BLaER1 (cell line): ENCODE data around the gene KIF15.

Experiments used
- H3K27ac ChIP-seq: shearing (Covaris generic); formaldehyde crosslinking; 2 replicates; pipeline ENCODE4 v1.8.1; 2022
- H3K27me3 ChIP-seq: shearing (Covaris generic); formaldehyde crosslinking; 2 replicates; pipeline ENCODE4 v1.8.1; 2022
- H3K36me3 ChIP-seq: shearing (Covaris generic); formaldehyde crosslinking; 2 replicates; pipeline ENCODE4 v1.8.1; 2022
- H3K4me1 ChIP-seq: shearing (Covaris generic); formaldehyde crosslinking; 2 replicates; pipeline ENCODE4 v1.8.1; 2022
- H3K4me2 ChIP-seq: shearing (Covaris generic); formaldehyde crosslinking; 2 replicates; pipeline ENCODE4 v1.8.1; 2022
- H3K4me3 ChIP-seq: shearing (Covaris generic); formaldehyde crosslinking; 2 replicates; pipeline ENCODE4 v1.8.1; 2022
- H3K9ac ChIP-seq: shearing (Covaris generic); formaldehyde crosslinking; 2 replicates; pipeline ENCODE4 v1.8.1; 2022
- H3K9me3 ChIP-seq: shearing (Covaris generic); formaldehyde crosslinking; 2 replicates; pipeline ENCODE4 v1.8.1; 2022
- H4K20me1 ChIP-seq: shearing (Covaris generic); formaldehyde crosslinking; 2 replicates; pipeline ENCODE4 v1.8.1; 2022
- Cebpa-rat ChIP-seq: shearing (Covaris generic); IDR thresholded peaks from 2 replicates; pipeline ENCODE4 v1.8.1; 2022

KIF15 gene, protein sequence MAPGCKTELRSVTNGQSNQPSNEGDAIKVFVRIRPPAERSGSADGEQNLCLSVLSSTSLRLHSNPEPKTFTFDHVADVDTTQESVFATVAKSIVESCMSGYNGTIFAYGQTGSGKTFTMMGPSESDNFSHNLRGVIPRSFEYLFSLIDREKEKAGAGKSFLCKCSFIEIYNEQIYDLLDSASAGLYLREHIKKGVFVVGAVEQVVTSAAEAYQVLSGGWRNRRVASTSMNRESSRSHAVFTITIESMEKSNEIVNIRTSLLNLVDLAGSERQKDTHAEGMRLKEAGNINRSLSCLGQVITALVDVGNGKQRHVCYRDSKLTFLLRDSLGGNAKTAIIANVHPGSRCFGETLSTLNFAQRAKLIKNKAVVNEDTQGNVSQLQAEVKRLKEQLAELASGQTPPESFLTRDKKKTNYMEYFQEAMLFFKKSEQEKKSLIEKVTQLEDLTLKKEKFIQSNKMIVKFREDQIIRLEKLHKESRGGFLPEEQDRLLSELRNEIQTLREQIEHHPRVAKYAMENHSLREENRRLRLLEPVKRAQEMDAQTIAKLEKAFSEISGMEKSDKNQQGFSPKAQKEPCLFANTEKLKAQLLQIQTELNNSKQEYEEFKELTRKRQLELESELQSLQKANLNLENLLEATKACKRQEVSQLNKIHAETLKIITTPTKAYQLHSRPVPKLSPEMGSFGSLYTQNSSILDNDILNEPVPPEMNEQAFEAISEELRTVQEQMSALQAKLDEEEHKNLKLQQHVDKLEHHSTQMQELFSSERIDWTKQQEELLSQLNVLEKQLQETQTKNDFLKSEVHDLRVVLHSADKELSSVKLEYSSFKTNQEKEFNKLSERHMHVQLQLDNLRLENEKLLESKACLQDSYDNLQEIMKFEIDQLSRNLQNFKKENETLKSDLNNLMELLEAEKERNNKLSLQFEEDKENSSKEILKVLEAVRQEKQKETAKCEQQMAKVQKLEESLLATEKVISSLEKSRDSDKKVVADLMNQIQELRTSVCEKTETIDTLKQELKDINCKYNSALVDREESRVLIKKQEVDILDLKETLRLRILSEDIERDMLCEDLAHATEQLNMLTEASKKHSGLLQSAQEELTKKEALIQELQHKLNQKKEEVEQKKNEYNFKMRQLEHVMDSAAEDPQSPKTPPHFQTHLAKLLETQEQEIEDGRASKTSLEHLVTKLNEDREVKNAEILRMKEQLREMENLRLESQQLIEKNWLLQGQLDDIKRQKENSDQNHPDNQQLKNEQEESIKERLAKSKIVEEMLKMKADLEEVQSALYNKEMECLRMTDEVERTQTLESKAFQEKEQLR (N-terminal part only)

GRCh38 chr3:44761424-44762169 is at the start of gene KIF15, which contains the start of gene KIAA1143:
Gene KIF15 (plus strand): TSS chr3:44761794. CDS start chr3:44761866, 72 bp downstream.
Gene KIAA1143 (minus strand): TSS chr3:44761619. CDS start chr3:44761602, 17 bp downstream.
- no peak for TF ChIP-seq Cebpa-rat
- Histone ChIP-seq H3K36me3 (peaks cover 72% of the 10 kb centered on the region), H3K4me3 (peak within 1 kb of the TSS; percentile 91), H3K27ac (peak within 1 kb of the TSS; percentile 91), H3K9me3 (peaks cover 77% of the 10 kb centered on the region), H3K27me3 (no peaks in the 10 kb centered on the region), H3K4me1 (peaks cover 24% of the 10 kb centered on the region), H3K4me2 (peak within 1 kb of the TSS; percentile 90), H4K20me1 (no peaks in the 10 kb centered on the region), H3K9ac (peak within 1 kb of the TSS; percentile 92)

GRCh38 chr3:44712455-44713075 is 49.0 kb upstream of the KIF15 start, which contains the start of gene ZNF502:
Gene ZNF502 (plus strand): TSS chr3:44712660. CDS start chr3:44720262, 7,602 bp downstream.
- Histone ChIP-seq H3K27me3 (no peaks in the 10 kb centered on the region), H3K9me3 (peaks cover 81% of the 10 kb centered on the region), H3K4me2 (no peak within 1 kb of the TSS), H4K20me1 (no peaks in the 10 kb centered on the region), H3K36me3 (no peaks in the 10 kb centered on the region), H3K4me1 (no peaks in the 10 kb centered on the region), H3K27ac (no peak within 1 kb of the TSS), H3K4me3 (no peak within 1 kb of the TSS), H3K9ac (no peak within 1 kb of the TSS)
- TF ChIP-seq Cebpa-rat = no peak

DNA sequence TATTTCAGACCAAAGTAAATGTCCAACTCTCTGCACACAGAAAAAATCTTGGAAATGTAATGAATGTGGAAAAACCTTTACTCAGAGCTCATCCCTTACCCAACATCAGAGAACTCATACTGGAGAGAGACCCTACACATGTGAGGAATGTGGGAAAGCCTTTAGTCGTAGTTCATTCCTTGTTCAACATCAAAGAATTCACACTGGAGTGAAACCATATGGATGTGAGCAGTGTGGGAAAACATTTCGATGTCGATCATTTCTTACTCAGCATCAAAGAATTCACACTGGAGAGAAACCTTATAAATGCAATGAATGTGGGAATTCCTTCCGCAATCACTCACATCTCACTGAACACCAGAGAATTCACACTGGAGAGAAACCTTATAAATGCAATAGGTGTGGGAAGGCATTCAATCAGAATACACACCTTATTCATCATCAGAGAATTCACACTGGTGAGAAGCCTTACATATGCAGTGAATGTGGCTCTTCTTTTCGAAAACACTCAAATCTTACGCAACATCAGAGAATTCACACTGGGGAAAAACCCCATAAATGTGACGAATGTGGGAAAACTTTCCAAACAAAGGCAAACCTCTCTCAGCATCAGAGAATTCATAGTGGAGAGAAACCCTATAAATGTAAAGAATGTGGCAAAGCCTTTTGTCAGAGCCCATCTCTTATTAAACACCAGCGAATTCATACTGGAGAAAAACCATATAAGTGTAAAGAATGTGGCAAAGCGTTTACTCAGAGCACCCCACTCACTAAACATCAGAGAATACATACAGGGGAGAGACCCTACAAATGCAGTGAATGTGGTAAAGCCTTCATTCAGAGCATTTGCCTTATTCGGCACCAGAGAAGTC is 40.1 kb upstream of the KIF15 start:
- Histone ChIP-seq H3K4me1 (no peaks in the 10 kb centered on the region), H3K27me3 (no peaks in the 10 kb centered on the region), H3K9ac (no peak overlapping the region), H3K36me3 (no peaks in the 10 kb centered on the region), H3K9me3 (peaks cover 96% of the 10 kb centered on the region), H4K20me1 (no peaks in the 10 kb centered on the region), H3K4me3 (no peak overlapping the region), H3K4me2 (no peak overlapping the region), H3K27ac (no peak overlapping the region)
- peak; percentile 37; the same call in 1 of the 2 replicates for TF ChIP-seq Cebpa-rat

DNA sequence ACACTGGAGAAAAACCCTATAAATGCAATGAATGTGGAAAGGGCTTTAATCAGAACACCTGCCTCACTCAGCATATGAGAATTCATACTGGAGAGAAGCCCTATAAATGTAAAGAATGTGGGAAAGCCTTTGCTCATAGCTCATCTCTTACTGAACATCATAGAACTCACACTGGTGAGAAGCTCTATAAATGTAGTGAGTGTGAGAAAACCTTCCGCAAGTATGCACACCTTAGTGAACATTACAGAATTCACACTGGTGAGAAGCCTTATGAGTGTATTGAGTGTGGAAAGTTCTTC is 39.5 kb upstream of the KIF15 start:
- H3K4me1 ChIP-seq = no peaks in the 10 kb centered on the region
- H3K27ac ChIP-seq = no peak overlapping the region
- H3K9ac ChIP-seq = no peak overlapping the region
- H4K20me1 ChIP-seq = no peaks in the 10 kb centered on the region
- H3K4me2 ChIP-seq = no peak overlapping the region
- no peaks in the 10 kb centered on the region for H3K36me3 ChIP-seq
- H3K27me3 ChIP-seq = no peaks in the 10 kb centered on the region
- no peak for TF ChIP-seq Cebpa-rat
- peaks cover 99% of the 10 kb centered on the region for H3K9me3 ChIP-seq
- no peak overlapping the region for H3K4me3 ChIP-seq

DNA sequence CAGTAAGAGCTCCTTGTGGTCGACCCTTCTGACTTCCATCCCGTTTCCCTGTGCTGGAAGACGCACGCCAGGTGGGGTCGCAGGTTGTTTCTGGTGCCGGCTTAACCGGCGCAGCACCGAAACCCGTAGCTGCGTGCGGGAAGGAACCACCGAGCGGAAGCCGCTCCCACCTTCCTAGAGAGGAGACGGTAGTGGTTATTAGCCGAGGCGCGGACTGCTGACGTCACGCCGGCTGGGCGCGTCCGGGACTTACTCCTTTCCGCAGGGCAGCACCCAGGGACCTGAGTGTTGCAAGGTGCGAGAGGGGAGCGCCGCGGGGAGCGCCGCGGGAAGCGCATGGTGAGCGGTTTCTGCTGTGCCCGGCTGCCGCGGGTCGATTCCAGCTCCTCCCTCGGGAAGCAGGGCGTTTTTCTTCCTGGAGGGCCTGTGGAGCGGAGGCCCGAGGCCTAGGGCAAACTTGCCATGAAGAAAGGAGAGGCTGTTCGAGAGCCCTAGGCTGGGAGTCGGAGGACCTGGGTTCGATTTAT is 32.1 kb upstream of the KIF15 start, which contains the start of gene ZNF501:
TSS of gene ZNF501 (plus strand) at position 252 of the 527 bp plus-strand sequence. CDS start 4,787 bp downstream, outside the sequence.
- Histone ChIP-seq H3K9me3 (peaks cover 100% of the 10 kb centered on the region), H3K9ac (peak within 1 kb of the TSS; percentile 71)

GRCh38 chr3:44734646-44735168 is 26.9 kb upstream of the KIF15 start:
- no peak overlapping the region for H3K27ac ChIP-seq
- peaks cover 99% of the 10 kb centered on the region for H3K9me3 ChIP-seq
- no peaks in the 10 kb centered on the region for H3K4me1 ChIP-seq
- no peaks in the 10 kb centered on the region for H4K20me1 ChIP-seq
- peak overlapping the region; percentile 8; the same call in 1 of the 2 replicates for H3K4me3 ChIP-seq
- H3K27me3 ChIP-seq = peaks cover 3% of the 10 kb centered on the region; the same call in 1 of the 2 replicates
- H3K4me2 ChIP-seq = no peak overlapping the region
- peaks cover 58% of the 10 kb centered on the region for H3K36me3 ChIP-seq
- no peak overlapping the region for H3K9ac ChIP-seq
- no peak for TF ChIP-seq Cebpa-rat

More for the DNA sequence above, 32.1 kb upstream of the KIF15 start, which contains the start of gene ZNF501:
- Histone ChIP-seq H3K4me1 (no peaks in the 10 kb centered on the region), H3K36me3 (peaks cover 35% of the 10 kb centered on the region), H3K27ac (peak within 1 kb of the TSS; percentile 67), H3K4me2 (peak within 1 kb of the TSS; percentile 62), H4K20me1 (no peaks in the 10 kb centered on the region), H3K4me3 (peak within 1 kb of the TSS; percentile 73), H3K27me3 (peaks cover 9% of the 10 kb centered on the region; the same call in 1 of the 2 replicates)
- TF ChIP-seq Cebpa-rat = no peak

GRCh38 chr3:44761101-44761423 is 532 bp upstream of the KIF15 start:
- Histone ChIP-seq H3K36me3 (peaks cover 72% of the 10 kb centered on the region), H3K27ac (peak overlapping the region; percentile 91), H4K20me1 (no peaks in the 10 kb centered on the region), H3K4me2 (peak overlapping the region; percentile 86), H3K9me3 (peaks cover 77% of the 10 kb centered on the region), H3K4me1 (peaks cover 24% of the 10 kb centered on the region), H3K4me3 (peak overlapping the region; percentile 91), H3K9ac (peak overlapping the region; percentile 92), H3K27me3 (no peaks in the 10 kb centered on the region)
- TF ChIP-seq Cebpa-rat = no peak
